Activated T-helper 1 cell treated with Interleukin-2 at 50 U/mL for 16 hours (primary cell): ENCODE data around the gene ACIN1.

Experiments used
- DNase-seq: peaks from one replicate; pipeline ENCODE4 v3.0.0-alpha.2; 2020; ENCODE audit warnings: low read depth

ACIN1 gene

DNA sequence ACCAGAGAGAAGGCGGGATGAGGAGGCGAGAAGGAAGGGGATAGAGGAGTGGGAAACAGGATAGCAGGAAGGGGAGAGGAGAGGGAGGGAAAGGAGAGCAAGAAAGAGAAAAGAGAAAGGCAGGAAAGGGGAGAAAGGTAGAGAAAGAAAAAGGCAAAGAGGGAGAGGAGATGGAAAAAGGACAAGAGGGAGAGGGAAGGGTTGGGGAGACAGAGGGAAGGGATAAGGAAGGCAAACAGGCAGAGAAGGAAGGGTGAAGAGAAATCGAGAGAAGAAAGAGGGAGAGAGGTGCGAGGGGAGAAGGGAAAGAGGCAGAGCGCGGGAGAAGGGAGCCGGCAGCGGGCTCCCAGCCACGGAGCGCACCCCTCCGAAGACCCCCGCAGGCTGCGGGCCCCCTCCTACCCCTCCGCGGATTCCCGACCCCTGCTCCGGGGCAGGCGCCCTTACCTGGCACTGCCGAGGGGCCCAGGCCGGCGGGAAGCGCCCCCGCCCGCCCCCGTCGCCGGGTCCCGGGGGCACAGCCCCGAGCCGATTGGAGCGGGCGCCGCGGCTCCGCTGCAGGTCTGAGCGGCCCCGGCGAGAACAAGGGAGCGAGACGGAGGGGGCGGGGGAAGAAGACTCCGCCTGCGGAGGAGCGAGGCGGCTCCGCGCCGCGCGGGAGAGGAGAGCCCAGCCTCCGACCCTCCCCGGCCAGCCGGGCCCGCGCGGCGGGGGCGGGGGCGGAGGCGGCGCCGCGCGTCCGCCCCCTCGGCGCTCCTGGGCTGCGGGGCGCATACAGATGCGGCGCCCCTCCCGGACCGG is 37.8 kb downstream of the ACIN1 start, which contains the start of gene CDH24:
Gene CDH24 (minus strand): TSS at position 565 of the 801 bp plus-strand sequence. CDS start 1,787 bp downstream, outside the sequence.
- DNase-seq = peak; percentile 54

DNA sequence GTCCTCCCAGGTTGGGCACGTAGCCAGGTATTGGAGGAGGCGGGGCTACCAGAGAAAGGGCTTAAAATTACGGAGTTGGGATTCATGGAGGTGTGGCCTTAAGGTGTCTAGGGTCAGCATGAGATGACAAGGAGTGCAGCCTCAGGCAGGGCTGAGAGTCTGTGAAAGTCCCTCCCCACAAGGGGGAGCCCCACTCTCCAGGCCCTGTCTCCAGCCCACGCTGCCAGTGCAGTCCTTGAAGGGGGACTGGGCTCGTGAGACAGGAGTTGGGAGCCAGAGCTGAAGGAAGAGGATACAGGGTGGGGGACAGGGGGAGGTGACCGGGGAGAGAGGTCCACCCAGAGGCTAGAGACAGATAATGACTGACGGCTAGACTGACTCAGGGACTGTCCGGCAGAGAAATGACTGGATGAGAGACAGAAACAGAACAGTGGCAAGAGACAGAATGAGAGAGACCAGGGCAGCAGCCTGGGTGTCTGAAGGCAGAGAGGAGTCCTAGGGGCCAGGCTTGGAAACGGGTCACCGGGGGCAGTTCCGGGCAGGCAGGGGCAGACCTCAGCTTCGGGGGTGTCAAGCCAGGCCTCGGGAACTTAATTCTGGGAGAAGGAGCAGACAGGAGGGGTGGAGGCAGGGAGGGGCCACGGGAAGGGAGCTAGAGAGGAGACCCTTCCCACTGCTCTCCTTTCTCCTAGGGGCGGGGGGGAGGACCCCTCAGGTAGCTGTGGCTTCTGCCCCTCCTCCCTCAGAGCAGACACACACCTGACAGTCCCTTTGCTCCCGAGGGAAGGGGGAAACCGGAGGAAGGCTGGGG is 38.6 kb downstream of the ACIN1 start:
- DNase-seq = peak; percentile 41

DNA sequence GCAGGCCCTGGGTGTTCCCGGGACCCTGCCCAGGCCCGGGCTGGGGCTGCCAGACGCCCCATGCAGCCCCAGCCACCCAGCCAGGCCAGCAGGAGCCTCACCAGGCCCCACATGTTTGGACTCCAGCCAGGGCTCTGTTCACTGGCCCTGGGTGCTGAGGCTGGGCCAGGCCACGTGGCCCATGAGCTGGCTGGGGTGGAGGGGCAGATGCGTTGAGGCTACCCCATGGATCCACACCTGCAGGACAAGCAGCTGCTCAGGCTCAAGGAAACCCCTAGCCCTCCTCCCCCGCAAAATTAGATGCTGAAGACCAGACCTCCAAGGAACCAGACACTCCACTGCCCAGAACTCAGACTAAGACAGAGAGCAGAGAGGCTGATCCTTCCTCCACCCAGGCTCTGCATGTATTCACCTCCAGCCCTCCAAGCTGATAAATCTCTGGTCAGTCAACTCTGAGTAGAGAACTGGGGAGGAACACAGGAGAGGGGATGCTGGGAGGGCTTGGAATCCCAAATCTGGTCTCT is 39.3 kb downstream of the ACIN1 start:
- DNase-seq = no peak

DNA sequence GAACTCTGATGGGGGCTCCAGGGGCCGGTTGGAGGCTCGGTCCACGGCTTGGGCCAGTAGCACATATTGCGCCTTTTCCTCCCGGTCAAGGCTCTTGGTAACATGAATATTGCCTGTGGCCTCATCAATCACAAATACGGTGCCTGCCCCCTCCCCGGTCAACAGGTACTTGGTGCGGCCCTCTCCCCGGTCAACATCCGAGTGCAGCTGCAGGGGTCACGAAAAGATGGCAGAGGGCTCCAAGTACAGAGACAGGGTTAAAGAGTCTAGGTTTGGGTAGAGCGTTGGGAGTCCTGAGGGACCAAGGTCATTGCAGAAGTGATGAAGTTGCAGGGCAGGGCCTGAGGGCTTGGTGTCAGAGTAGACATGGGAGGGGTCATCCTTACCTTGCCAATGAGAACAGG is 39.8 kb downstream of the ACIN1 start:
- no peak for DNase-seq

- DNase-seq = no peak
Measured at GRCh38 chr14:23054000-23054811, 40.7 kb downstream of the ACIN1 start.

- no peak for DNase-seq
Measured at GRCh38 chr14:23053426-23053825, 41.5 kb downstream of the ACIN1 start.

- DNase-seq = no peak
Measured at GRCh38 chr14:23052671-23053070, 42.3 kb downstream of the ACIN1 start.

DNA sequence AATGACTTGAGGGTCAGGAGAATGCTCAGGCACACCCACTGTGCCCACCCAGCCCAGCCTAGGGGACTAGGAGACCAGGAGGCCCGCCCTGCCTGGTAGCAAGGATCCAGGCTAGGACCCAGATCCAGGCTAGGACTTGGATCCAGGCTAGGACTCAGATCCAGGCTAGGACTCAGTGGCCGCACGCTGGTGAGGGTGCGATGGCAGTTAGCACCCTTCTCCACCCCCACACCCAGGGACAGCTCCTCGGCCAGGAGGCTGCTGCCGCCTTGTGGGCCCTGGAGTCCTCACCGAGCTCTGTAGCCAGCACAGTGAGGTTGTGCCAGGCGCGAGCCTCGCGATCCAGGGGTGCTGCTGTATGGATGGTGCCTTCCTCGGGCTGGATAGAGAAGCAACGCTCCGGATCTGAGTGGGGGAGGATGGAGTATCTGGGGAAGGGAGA is 42.7 kb downstream of the ACIN1 start:
- DNase-seq = no peak

DNA sequence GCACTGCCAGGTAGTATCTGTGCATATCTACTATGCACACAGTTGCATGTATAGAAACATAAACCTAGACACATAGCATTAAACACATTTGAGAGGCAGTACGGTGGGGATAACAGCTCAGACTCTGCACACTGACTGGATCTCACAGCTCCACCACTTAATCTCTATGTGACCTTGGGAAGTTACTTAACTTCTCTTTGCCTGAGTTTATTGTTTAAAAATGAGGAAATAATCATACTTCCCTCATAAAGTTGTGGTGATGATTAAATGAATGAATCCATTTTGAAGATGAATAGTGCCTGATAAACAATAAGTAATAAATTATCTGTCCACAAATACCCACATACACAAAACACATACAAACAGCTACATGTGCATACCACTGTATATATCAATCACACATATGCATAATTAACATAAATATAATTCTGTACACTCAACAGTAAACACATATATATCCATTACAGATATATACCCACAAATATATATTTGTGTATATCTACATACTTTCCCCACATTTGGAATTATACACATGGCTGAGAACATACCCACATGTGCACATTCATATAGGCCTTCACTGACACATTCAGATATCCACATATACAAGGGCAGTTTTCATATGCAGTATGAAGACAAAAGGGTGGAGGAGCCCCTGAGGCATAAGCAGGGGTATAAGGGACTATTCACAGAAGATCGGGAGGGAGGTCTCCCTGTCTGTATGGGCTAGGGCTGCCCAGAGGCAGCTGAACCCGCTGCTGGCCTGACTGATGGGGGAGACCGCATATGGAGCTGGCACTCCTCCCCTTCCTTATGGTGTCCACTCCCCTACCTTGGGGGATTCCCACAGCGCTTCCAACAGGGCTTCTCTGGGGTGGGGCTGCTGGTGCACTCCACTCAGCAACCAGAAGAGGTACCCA is 43.5 kb downstream of the ACIN1 start:
- no peak for DNase-seq

- DNase-seq = no peak
Measured at GRCh38 chr14:23049011-23049410, 45.9 kb downstream of the ACIN1 start.

- no peak for DNase-seq
Measured at GRCh38 chr14:23047751-23048693, 46.9 kb downstream of the ACIN1 start.

- DNase-seq = no peak
Measured at GRCh38 chr14:23047034-23047634, 47.8 kb downstream of the ACIN1 start.

- DNase-seq = no peak
Measured at GRCh38 chr14:23045419-23046357, 49.2 kb downstream of the ACIN1 start.

- DNase-seq = no peak
Measured at GRCh38 chr14:23044840-23045239, 50.1 kb downstream of the ACIN1 start.

GRCh38 chr14:23043754-23044153 is 51.2 kb downstream of the ACIN1 start:
- no peak for DNase-seq

DNA sequence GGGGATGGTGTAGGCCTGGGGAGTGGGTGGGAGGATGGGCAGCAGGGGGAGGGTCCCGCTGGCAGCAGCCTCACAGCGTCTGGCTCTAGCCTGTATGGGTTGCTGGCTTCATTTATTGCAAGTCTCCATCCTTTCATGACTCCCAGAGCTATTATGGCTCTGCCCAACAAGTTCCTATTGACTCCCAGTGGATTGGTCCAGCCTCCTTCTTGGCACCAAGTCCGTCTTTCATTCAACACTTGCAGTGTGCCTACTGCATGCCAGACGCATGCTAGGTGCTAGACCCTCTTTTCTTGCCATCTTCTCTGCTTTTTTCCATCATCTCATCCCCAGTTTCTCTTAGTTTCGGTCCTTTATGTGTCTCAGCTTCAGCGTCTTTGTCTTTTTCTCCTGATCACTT is 51.8 kb downstream of the ACIN1 start:
- no peak for DNase-seq

DNA sequence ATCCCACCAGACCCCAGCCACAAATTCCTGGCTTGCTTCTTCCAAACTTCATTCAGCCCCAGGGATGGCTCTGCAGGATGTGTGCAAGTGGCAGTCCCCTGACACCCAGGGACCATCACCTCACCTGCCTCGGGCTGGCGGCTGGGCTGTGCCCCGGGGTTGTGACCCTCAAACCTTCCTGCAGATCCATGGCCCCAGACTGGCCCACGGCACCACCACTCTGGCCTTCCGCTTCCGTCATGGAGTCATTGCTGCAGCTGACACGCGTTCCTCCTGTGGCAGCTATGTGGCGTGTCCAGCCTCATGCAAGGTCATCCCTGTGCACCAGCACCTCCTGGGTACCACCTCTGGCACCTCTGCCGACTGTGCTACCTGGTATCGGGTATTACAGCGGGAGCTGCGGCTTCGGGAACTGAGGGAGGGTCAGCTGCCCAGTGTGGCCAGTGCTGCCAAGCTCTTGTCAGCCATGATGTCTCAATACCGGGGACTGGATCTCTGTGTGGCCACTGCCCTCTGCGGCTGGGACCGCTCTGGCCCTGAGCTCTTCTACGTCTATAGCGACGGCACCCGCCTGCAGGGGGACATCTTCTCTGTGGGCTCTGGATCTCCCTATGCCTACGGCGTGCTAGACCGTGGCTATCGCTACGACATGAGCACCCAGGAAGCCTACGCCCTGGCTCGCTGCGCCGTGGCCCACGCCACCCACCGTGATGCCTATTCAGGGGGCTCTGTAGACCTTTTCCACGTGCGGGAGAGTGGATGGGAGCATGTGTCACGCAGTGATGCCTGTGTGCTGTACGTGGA is 52.6 kb downstream of the ACIN1 start, which contains the start of gene PSMB11:
Gene PSMB11 (plus strand): TSS at position 51 of the 804 bp plus-strand sequence. CDS start 14 bp downstream, at position 65.
- DNase-seq = no peak
